Islet precursor cell (in vitro differentiated cells): Measurements from ENCODE around the gene MFSD1.
"Not testable (repeated sequence)": the region's sequence is repeated elsewhere in the genome, so short reads cannot be mapped to it uniquely, and the experiment has no call there.

Experiments used
- DNase-seq: peaks from one replicate; pipeline ENCODE4 v3.0.0-alpha.2; 2018

MFSD1 gene

DNA sequence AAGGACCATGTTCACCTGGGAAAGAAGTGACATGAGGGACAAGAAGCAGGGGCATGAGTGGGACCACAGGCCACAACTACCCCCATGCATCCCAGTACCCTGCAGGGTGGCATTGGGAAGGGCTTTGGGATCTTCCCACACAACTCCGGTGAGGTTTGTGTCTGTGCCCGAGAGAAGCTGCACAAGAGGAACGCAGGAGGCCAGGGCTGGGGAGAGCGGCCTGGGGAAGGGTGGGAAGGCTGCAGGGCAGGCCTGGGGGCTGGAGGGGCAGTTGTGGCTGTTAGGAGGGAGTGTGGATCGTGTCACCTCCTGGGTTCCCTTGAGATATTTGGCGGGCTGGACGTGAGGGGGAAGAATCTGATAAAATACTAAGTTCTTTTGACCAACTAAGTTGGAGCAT, 25.3 kb upstream of the MFSD1 start:
- no peak for DNase-seq

DNA sequence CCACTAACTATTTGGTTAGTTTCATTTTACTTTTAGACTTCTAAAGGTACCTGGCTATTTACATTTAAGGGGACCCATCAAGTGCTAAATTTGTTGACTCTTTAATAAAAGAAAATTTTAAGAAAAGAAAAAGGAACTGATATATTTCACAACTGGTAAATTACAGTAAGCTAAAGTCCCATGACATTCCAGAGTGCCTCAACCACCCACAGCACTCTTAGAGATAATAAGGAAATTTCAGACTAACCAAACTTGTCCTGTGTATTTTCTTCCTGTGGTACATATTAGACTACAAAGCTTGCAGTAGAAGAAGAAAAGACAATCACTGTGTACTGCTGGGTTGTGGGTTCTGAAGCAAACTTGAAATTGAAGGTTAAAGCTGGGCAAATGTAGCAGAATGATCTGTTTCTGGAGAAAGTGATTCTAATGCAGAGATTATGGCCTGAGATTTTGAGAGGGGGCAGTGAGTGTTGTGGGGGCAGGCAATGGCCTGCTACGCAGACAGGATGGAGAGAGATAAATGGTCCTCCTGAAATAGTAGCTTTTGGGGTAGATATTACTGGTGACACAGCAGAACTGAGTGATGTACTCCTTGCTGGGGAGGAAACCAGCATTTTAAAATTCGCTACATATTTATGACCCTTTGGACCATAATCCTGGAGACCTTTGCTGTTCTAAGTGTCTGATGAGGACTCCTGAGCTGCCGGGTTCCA, 24.5 kb upstream of the MFSD1 start:
- DNase-seq: no peak

DNA sequence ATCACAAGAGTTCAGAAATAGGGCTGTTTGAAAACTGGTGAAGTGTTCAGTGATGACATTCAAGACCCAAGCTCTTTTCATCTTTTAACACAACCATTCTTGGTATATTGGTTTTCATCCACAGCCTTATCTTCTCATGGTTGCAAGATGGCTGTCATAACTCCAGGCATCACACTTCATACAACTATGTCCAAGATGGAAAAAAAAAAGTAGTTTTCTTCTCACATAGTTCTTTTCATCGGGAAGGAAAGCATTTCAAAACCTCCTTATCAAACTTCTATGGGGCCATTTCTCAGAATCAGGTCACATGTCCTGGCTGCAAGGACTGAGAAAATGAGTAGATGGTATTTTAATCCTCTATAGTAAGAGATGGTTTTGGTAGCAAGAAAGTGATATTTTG, 21.1 kb upstream of the MFSD1 start:
- no peak for DNase-seq

DNA sequence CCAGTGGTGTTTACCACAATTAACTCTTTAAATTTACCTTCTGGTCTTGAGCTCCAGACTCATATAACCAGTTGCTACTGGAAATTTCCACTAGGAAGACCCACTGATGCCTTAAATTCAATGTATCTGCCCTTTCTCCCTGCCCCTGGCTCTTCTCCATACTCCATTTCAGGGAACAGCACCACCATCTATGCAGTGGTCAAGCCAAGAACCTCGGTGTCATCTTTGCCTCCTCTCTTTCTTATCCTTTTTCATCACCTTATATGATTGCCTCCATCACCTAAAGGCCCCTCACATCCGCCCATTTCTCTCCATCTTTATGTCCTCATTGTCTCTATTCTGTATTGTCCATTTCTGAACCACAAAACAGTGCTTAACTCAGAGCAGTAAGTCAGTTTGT, 20.7 kb upstream of the MFSD1 start:
- no peak for DNase-seq

DNA sequence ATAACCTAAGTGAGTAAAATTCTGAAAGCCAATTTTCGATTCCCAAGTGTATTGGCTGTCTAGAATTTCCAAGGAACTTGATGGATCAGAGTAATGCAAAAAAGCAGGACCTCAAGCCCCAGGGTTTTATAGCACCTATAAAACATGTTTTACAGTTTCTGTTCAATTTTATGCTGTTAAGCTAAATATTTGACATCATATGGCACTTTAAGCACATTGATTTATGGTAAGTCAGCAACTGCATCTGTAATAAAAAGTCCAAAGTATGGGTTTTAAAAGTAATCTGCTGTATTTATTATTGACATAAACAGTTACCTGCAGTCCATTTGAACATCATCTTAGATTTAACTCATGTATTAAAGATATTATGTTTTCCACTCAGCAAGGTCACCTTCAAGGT, 20.0 kb upstream of the MFSD1 start:
- DNase-seq: no peak

DNA sequence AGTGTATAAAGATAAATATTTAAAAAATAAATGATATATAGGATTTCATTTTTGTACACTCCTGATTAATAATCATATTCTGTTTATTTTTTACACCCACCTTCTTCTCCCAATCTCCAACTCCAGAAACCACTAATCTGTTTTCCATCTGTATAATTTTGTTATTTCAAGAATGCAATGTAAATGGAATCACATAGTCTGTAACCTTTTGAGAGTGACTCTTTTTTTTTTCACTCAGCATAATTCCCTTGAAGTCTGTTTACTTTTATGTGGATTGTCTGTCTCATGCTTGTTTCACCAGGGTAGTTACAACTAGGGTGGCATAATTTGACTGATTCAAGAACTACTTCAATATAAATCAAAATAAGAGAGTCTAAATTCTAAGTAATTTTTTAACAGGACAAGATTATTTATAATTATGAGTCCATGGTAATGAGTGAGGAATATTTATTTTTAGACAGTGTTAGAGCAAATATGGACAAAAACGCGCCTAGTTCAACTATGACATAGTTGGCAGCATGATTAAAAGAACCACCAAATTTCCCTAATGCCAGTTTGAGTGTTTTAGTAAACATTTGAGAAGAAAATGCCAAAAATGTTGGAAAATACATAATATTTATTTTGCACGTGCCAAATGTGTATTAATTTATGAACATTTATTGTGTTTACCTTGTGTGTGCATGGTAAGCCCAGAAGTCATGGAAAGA, 19.4 kb upstream of the MFSD1 start:
- DNase-seq: no peak

DNA sequence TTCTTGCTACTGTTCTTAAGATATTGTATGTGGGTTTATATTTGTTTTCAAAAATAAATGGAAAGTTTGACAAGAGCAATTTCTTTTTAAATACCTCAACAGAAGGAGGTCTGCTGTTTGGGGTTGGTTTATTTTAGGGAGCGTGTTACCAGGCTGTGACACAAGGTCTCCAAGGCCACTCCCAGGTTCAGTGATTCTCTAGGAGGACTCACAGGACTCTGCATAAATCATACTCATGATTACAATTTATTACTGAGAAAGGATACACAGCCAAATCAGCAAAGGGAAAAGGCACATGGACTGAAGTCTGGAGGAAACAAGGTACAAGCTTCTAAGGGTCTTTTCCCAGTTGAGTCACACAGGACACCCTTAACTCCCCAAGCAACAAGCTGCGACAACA, 18.8 kb upstream of the MFSD1 start:
- no peak for DNase-seq

DNA sequence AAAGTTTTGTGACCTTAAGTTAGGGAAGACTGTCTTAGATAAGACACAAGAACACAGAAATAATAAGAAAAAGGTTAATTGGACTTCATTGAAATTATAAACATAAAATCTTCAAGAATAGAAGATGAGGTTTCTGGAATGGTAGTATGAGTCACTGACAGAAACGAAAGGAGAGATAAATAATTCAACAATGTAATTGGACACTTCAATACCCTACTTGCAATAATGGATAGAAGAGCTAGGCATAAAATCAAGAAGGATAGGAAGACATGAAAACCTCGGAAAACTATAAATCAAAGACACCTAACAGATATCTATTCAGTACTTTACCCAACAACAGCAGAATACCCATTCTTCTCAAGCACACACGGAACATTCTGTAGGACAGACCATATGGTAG, 15.9 kb upstream of the MFSD1 start:
- no peak for DNase-seq

DNA sequence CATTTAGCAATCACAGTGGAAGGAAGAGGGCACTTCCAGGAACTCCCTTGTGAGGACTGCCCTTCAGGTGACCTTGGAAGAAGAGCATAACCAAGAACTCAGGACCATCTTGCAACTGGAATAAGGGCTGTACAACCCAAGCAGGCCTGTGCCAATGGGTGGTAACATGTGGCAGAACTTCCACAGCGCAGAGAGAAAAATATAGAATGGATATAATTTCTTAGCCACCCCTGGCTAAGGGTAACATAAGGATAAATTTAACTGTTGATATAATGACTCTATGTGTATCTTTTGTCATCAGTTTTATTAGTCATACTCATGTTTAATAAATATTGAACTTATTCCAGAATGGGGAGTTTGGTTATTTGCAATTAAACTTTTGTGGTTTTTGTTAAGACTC, 13.4 kb upstream of the MFSD1 start:
- no peak for DNase-seq

GRCh38 chr3:158789592-158789991, 12.3 kb upstream of the MFSD1 start:
- DNase-seq: no peak

DNA sequence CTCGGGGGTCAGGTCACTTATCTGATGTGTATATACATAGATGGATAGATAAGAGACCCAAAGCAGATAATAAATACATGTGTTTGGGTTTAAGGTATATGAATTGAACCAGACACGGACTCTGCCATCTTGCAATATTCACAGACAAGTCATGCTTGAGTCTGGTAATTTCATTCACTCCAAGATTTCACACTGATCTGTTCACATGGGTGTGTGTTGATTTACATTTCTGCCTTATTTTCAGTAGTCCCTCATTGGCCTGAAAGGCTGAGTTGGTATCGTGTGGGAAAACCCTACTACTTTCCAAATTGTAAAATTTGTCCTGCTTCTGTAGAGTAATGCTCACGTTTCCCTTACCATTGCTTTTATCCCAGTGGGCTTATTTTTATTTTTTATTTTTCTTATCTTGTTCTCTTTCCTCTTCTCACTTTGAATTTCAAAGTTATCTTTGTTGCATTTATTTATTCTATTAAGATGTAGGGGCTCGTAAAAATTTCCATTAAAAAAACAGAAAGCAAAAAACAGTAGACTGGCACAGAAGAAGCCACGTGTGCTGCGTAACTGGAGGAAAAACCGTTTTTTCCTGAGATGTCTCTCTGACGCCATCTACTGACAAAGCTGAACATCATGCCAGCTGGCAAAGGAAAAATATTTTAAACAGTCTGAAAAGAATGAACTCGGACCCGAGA, 10.8 kb upstream of the MFSD1 start:
- DNase-seq: no peak

DNA sequence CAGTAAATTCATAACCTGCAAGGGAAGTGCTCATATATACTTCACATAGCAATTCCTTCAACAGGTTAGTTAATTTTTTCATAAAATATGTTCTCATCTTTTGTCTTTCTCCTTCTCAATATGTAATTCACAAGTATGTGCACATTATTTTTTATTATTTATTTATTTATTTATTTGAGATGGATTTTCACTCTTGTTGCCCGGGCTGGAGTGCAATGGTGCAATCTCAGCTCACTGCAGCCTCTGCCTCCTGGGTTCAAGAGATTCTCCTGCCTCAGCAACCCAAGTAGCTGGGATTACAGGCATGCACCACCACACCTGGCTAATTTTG, 10.3 kb upstream of the MFSD1 start:
- DNase-seq: not testable (repeated sequence)

DNA sequence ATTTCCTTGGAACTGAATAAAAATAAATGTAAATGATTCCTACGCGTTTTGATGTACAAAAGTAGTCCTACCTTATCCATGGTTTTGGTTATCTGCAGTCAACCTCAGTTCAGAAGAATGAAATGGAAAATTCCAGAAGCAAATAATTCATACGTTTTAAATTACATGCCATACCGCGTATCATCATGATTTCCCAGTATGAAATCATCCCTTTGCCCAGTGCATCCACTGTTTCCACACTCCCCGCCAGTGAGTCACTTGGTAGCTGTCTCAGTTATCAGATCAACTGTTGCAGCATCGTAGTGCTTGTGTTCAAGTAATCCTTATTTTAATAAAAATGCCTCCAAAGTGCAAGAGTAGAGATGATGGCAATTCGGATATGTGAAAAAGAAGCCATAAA, 9.1 kb upstream of the MFSD1 start:
- no peak for DNase-seq

DNA sequence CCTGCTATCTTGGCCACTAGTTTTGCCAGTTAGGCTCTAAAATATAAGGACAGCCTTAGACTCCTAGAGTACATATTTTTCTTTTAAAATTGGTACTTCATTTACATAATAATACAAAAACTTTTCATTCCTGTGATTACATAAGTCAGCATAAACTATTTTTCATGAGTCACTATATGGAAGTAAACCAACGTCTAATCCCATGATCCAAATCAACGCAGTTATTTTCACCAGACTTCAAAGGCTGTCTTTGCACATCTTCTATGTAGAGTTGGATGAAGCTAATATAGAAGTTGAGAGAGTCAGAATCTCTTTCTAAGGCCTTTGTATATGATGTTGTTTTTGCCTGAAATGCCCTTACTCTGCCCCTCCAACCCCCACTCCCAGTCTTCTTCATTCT, 7.6 kb upstream of the MFSD1 start:
- DNase-seq: no peak

GRCh38 chr3:158794936-158795518, 6.8 kb upstream of the MFSD1 start:
- no peak for DNase-seq

- DNase-seq: peak; percentile 54
These were observed 653 bp upstream of the MFSD1 start for GRCh38 chr3:158801201-158801600.

- no peak for DNase-seq
These were observed 785 bp downstream of the MFSD1 start for GRCh38 chr3:158802409-158803268.

DNA sequence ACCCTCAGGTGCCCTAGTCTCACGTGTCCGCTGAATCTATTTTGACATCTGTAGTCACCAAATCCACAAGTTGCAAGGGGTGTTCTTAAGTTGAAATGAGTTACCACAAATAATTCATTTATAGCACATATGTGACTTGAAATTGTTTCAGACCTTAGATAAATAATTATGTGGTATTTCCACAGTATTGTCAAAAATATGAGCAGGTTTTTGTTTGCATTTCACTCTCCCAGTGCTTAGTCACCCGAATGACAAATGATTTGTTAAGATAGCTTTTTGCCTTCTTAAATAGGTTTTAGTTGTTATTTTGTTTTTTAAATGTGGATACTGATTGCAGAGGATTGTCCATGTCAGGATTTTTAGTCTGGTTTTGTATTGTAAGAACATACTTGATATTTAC, 2.6 kb downstream of the MFSD1 start:
- no peak for DNase-seq

DNA sequence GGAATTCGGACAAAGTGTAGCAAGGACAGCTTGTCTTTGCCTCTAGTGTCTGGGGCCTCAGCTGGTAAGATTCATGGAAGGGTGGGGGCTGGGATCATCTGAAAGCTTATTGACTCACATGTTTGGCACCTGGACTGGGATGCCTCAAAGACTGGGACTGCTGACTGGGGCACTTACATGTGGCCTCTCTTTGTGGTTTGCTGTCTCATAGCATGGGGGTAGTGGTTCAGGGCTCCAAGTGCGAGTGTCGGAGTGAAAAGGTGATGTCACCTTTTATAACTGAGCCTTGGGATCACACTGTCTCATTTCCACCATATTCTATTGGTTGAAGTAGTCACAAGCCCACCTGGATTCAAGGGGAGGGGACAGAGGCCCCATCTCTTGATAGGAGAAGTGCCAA, 6.8 kb downstream of the MFSD1 start:
- peak; percentile 94 for DNase-seq

DNA sequence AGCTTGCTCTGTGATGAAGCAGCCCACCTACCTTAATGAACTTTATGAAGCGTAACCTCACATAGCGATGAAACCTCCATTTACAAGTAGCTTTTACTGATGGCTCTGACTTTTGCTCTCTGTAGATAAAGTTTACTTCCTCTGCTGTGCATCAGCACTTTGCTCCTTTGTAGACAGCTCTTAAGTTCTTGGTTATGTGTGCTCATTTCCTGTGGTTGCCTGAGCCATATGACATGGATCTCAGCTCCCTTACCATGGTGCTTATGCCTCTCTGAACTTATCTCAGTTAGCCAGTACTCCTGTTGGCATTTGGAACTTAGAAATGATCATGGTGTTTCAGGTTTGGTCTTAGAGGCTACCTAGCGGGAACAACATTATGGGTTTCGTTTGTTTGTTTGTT, 7.8 kb downstream of the MFSD1 start:
- no peak for DNase-seq

DNA sequence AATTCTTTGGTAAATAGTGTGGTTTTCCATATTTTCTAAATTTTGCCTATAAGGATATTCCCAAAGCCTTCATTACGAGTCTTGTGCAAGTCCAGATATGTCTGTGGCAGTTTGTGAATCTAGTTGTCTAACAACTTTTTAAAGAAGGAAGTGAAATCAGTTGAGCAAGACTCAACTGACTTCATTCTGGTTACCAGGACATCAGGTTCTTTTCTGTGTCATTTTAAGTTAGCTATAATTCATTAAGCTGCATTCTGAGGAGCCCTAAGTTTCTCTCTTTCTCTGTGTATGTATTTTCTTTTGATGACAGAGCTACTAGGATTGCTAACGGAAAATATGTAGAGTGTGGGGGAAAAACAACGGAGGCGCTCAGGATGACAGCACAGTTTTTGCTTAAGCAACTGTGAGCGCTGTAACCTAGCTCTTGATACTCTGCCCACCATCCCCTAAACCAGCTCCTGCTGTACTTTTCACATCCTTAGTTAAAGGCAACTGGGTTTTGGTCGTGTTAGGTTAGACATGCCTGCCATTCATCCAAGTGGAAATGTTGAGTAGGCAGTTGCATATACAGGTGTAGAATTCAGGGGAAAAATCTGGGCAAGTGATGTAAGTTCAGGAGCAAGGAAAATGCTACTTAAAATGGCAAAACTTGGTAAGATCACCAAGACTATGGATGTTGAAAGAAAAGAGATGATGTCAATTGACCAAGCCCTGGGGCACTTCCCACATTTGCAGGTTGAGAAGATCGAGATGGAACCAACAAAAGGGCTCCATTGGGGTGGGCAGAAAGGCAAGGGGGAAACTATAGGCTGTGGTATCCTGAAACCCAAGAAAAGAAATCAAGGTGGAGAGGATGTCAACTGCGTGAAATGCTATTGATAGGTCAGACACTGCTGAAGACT, 9.2 kb downstream of the MFSD1 start:
- no peak for DNase-seq

- no peak for DNase-seq
These were observed 17.4 kb downstream of the MFSD1 start for GRCh38 chr3:158819282-158819681.
